Measurements from ENCODE around the gene SEC14L5. TPM values are rescaled to one million over a fixed set of nuclear protein-coding genes. Genes with fewer than 3 reads are reported as not detected.
A peak's percentile ranks its signal among the peaks of the same experiment; 100 is the strongest.

SEC14L5 gene
- total and polyA plus RNA-seq, 2 experiments from 2014 or later = 1.0 to 3.5 TPM

DNA sequence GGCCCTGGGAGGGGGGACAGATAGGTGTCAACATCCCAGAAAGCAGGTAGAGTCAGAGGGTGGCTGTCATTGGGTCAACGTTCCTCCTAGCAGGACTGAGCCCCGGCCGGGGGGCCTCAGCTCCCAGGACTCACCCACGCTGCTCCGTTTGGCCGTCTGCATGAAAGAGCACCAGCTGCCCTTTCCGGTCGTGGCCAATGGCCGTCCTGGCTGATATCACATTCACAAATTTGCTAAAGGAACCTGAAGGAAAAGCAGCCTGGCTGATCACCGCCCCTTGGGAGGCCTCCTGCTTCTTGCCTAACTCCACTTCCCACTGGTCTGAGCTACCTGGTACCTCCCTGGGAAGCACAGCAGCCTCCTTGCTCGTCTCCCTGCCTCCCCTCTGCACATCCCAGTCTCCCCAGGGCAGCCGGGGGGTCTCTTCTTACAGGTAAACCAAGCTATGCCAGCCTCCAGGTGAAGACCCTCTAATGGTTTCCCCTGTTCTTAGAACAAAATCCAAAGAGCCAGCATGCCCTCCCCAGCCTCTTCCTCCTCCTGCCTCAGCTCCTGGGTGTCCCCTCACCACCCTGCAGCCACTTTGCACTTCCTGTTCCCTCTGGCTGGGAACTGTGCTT is 72.2 kb downstream of the SEC14L5 start:
- 94% methylated on average over 11 of the region's 12 CpGs for WGBS (ENCODE audit: low lambda C conversion rate, missing lambda C conversion rate)

DNA sequence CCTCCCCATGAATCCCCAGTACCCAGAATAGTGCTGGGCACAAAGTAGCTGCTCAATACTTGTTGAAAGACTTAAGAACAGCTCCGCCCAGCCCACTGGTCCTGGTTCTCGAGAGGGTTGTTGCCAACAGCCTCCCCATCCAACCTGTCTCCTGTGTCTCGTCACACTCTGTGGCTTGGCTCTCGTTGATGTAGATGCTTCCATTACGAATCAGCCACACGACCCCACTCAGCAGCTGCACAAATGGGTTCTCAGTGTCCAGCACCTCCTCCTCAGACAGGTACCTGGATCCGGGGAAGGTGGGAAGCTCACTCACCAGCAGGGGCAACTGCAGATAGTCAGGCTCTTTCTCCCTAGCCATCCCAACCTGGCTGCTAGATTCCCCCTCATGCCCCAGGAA is 73.5 kb downstream of the SEC14L5 start:
- Histone ChIP-seq H2AFZ (no peak overlapping the region), H3K4me3 (no peak overlapping the region), H4K20me1 (ENCODE audit: insufficient read depth, poor library complexity, severe bottlenecking) (no peaks in the 10 kb centered on the region), H3K9me3 (ENCODE audit: low read depth) (no peaks in the 10 kb centered on the region), H3K4me1 (ENCODE audit: insufficient read depth) (peaks cover 6% of the 10 kb centered on the region), H3K79me2 (peaks cover 8% of the 10 kb centered on the region), H3K36me3 (replicated peaks; ENCODE audit: insufficient read depth, low read depth) (no peaks in the 10 kb centered on the region), H3K9me2 (replicated peaks; ENCODE audit: insufficient read depth) (no peaks in the 10 kb centered on the region), H3K27ac (no peak overlapping the region), H3K4me2 (no peak overlapping the region), H3K27me3 (no peaks in the 10 kb centered on the region)
- 88% methylated on average over 7 of the region's 7 CpGs for WGBS (ENCODE audit: low lambda C conversion rate, missing lambda C conversion rate)
- no peak for DNase-seq (ENCODE audit: low spot score)
- no peak for TF ChIP-seq EZH2phosphoT487 (IDR thresholded peaks at IDR 0.05; ENCODE audit: low read depth, severe bottlenecking, unreplicated experiment)
- TF ChIP-seq EZH2 (IDR thresholded peaks at IDR 0.05; ENCODE audit: borderline replicate concordance) = no peak
- TF ChIP-seq, protein P1, sequence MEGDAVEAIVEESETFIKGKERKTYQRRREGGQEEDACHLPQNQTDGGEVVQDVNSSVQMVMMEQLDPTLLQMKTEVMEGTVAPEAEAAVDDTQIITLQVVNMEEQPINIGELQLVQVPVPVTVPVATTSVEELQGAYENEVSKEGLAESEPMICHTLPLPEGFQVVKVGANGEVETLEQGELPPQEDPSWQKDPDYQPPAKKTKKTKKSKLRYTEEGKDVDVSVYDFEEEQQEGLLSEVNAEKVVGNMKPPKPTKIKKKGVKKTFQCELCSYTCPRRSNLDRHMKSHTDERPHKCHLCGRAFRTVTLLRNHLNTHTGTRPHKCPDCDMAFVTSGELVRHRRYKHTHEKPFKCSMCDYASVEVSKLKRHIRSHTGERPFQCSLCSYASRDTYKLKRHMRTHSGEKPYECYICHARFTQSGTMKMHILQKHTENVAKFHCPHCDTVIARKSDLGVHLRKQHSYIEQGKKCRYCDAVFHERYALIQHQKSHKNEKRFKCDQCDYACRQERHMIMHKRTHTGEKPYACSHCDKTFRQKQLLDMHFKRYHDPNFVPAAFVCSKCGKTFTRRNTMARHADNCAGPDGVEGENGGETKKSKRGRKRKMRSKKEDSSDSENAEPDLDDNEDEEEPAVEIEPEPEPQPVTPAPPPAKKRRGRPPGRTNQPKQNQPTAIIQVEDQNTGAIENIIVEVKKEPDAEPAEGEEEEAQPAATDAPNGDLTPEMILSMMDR (IDR thresholded peaks at IDR 0.05; ENCODE audit: poor library complexity) = no peak

More for the DNA sequence above, 72.2 kb downstream of the SEC14L5 start:
- H3K36me3 ChIP-seq (replicated peaks; ENCODE audit: insufficient read depth, low read depth) = no peaks in the 10 kb centered on the region
- no peaks in the 10 kb centered on the region for H4K20me1 ChIP-seq (ENCODE audit: insufficient read depth, poor library complexity, severe bottlenecking)
- H3K79me2 ChIP-seq = peaks cover 8% of the 10 kb centered on the region
- no peaks in the 10 kb centered on the region for H3K4me1 ChIP-seq (ENCODE audit: insufficient read depth)
- no peak overlapping the region for H2AFZ ChIP-seq
- no peak for DNase-seq (ENCODE audit: low spot score)
- H3K9me3 ChIP-seq (ENCODE audit: low read depth) = no peaks in the 10 kb centered on the region
- no peaks in the 10 kb centered on the region for H3K27me3 ChIP-seq
- H3K27ac ChIP-seq = no peak overlapping the region
- no peaks in the 10 kb centered on the region for H3K9me2 ChIP-seq (replicated peaks; ENCODE audit: insufficient read depth)
- H3K4me3 ChIP-seq = no peak overlapping the region
- TF ChIP-seq EZH2 (IDR thresholded peaks at IDR 0.05; ENCODE audit: borderline replicate concordance) = no peak
- H3K4me2 ChIP-seq = no peak overlapping the region

GRCh38 chr16:5032748-5033167 is 74.6 kb downstream of the SEC14L5 start:
- H2AFZ ChIP-seq = peak overlapping the region; percentile 95
- no peaks in the 10 kb centered on the region for H4K20me1 ChIP-seq (ENCODE audit: insufficient read depth, poor library complexity, severe bottlenecking)
- peak; percentile 51 for DNase-seq (ENCODE audit: low spot score)
- no peaks in the 10 kb centered on the region for H3K9me2 ChIP-seq (replicated peaks; ENCODE audit: insufficient read depth)
- H3K27ac ChIP-seq = peak overlapping the region; percentile 80
- no peaks in the 10 kb centered on the region for H3K27me3 ChIP-seq
- no peaks in the 10 kb centered on the region for H3K36me3 ChIP-seq (replicated peaks; ENCODE audit: insufficient read depth, low read depth)
- peak overlapping the region; percentile 81 for H3K4me2 ChIP-seq
- peak overlapping the region; percentile 94 for H3K4me3 ChIP-seq
- H3K9me3 ChIP-seq (ENCODE audit: low read depth) = no peaks in the 10 kb centered on the region
- 44% methylated on average over 12 of the region's 12 CpGs for WGBS (ENCODE audit: low lambda C conversion rate, missing lambda C conversion rate)
- H3K4me1 ChIP-seq (ENCODE audit: insufficient read depth) = peaks cover 14% of the 10 kb centered on the region
- TF ChIP-seq, protein P1 (IDR thresholded peaks at IDR 0.05; ENCODE audit: poor library complexity) = no peak
- TF ChIP-seq EZH2 (IDR thresholded peaks at IDR 0.05; ENCODE audit: borderline replicate concordance) = no peak
- TF ChIP-seq EZH2phosphoT487 (IDR thresholded peaks at IDR 0.05; ENCODE audit: low read depth, severe bottlenecking, unreplicated experiment) = no peak
- peaks cover 8% of the 10 kb centered on the region for H3K79me2 ChIP-seq

GRCh38 chr16:5033256-5034166 is 75.4 kb downstream of the SEC14L5 start, which contains the start of gene NAGPA:
TSS of gene NAGPA (minus strand) at chr16:5033935. CDS start at chr16:5033914, 21 bp downstream.
- Histone ChIP-seq H4K20me1 (ENCODE audit: insufficient read depth, poor library complexity, severe bottlenecking) (no peaks in the 10 kb centered on the region), H3K9me2 (replicated peaks; ENCODE audit: insufficient read depth) (no peaks in the 10 kb centered on the region), H3K4me1 (ENCODE audit: insufficient read depth) (peaks cover 14% of the 10 kb centered on the region), H3K9me3 (ENCODE audit: low read depth) (no peaks in the 10 kb centered on the region), H3K27me3 (no peaks in the 10 kb centered on the region), H3K4me2 (peak within 1 kb of the TSS; percentile 81), H3K36me3 (replicated peaks; ENCODE audit: insufficient read depth, low read depth) (no peaks in the 10 kb centered on the region), H3K4me3 (peak within 1 kb of the TSS; percentile 94), H3K27ac (peak within 1 kb of the TSS; percentile 80), H3K79me2 (peaks cover 8% of the 10 kb centered on the region), H2AFZ (peak within 1 kb of the TSS; percentile 95)
- DNase-seq (ENCODE audit: low spot score) = peak; percentile 93
- no peak for TF ChIP-seq EZH2 (IDR thresholded peaks at IDR 0.05; ENCODE audit: borderline replicate concordance)
- TF ChIP-seq, protein P1 (IDR thresholded peaks at IDR 0.05; ENCODE audit: poor library complexity) = no peak
- no peak for TF ChIP-seq EZH2phosphoT487 (IDR thresholded peaks at IDR 0.05; ENCODE audit: low read depth, severe bottlenecking, unreplicated experiment)
- WGBS (ENCODE audit: low lambda C conversion rate, missing lambda C conversion rate) = under 1% methylated on average over 102 of the region's 104 CpGs
